H1 (cell line): Measurements from ENCODE around the gene CNGB1. TPM values are rescaled to one million over a fixed set of nuclear protein-coding genes. Genes with fewer than 3 reads are reported as not detected.

ENCODE experiments used
- CTCF ChIA-PET: fragments of 300-600 bp; sonication (Branson Sonifier 250); formaldehyde crosslinking; loops from one replicate; lab custom pipeline; 2021; ENCODE audit not compliant: partially characterized antibody; lab: Charles Lee
- POLR2A ChIA-PET: fragments of 300-600 bp; sonication (Branson Sonifier 250); formaldehyde crosslinking; loops from one replicate; lab custom pipeline; 2021; ENCODE audit warnings: inconsistent platforms; ENCODE audit not compliant: partially characterized antibody; lab: Charles Lee
- DNase-seq, 2 experiments: peaks; one replicate each; pipeline versions ENCODE4 v3.0.0 to v3.0.0-alpha.2; 2010 to 2022; ENCODE audit warnings: low spot score in 2 of 2, low read depth in 1 of 2, mixed read lengths in 1 of 2
- FAIRE-seq: peaks from 2 replicates; lab custom pipeline; 2011; peaks lifted over from hg19 to GRCh38; lab: Jason Lieb, UNC
- H2AFZ ChIP-seq: 2 replicates; pipeline ENCODE4 v1.8.1; 2012; ENCODE audit warnings: low read length, inconsistent platforms
- H2AK5ac ChIP-seq: 2 replicates; pipeline ENCODE4 v1.6.1; 2013; ENCODE audit warnings: low read depth, low read length
- H2BK120ac ChIP-seq: replicated peaks from 2 replicates; pipeline ENCODE3; 2013; ENCODE audit warnings: low read depth, low read length, inconsistent platforms
- H2BK12ac ChIP-seq: 2 replicates; pipeline ENCODE4 v1.6.1; 2013; ENCODE audit warnings: low read depth, low read length
- H2BK15ac ChIP-seq: 2 replicates; pipeline ENCODE4 v1.6.1; 2013; ENCODE audit warnings: low read length
- H2BK20ac ChIP-seq: 2 replicates; pipeline ENCODE4 v1.6.1; 2013; ENCODE audit warnings: low read length
- H2BK5ac ChIP-seq: 2 replicates; pipeline ENCODE4 v1.6.1; 2013; ENCODE audit warnings: low read depth, low read length
- H3K14ac ChIP-seq: 2 replicates; pipeline ENCODE4 v1.6.1; 2013; ENCODE audit warnings: inconsistent platforms; ENCODE audit not compliant: insufficient read length
- H3K18ac ChIP-seq: 2 replicates; pipeline ENCODE4 v1.6.1; 2013; ENCODE audit warnings: low read length; ENCODE audit errors: extremely low read depth
- H3K23ac ChIP-seq: 2 replicates; pipeline ENCODE4 v1.6.1; 2013; ENCODE audit warnings: inconsistent platforms; ENCODE audit not compliant: insufficient read length
- H3K23me2 ChIP-seq: 2 replicates; pipeline ENCODE4 v1.6.1; 2013; ENCODE audit warnings: low read depth, low read length
- H3K27ac ChIP-seq: 2 replicates; pipeline ENCODE4 v1.6.1; 2011; ENCODE audit warnings: low read depth, low read length, inconsistent platforms
- H3K27me3 ChIP-seq, 4 experiments: replicated peaks in 1 of 4; 1 replicate in 1 of 4; 2 replicates in 3 of 4; pipeline versions ENCODE4 v1.6.1 to v1.8.1; 2011 to 2013; ENCODE audit warnings: low read length in 3 of 4, mild to moderate bottlenecking in 3 of 4, inconsistent platforms in 2 of 4, mixed read lengths in 2 of 4, moderate library complexity in 1 of 4; ENCODE audit not compliant: control insufficient read depth in 3 of 4, insufficient read depth in 3 of 4; ENCODE audit errors: extremely low read depth in 1 of 4
- H3K36me3 ChIP-seq, 4 experiments: 2 replicates each; pipeline versions ENCODE4 v1.6.1 to v1.8.1; 2011 to 2013; ENCODE audit warnings: mild to moderate bottlenecking in 4 of 4, low read length in 3 of 4, moderate library complexity in 2 of 4, control low read depth in 1 of 4, inconsistent platforms in 1 of 4; ENCODE audit not compliant: insufficient read depth in 4 of 4, control insufficient read depth in 2 of 4
- H3K4ac ChIP-seq: replicated peaks from 2 replicates; pipeline ENCODE3; 2013; ENCODE audit warnings: low read length, low read depth, mixed read lengths, inconsistent platforms; ENCODE audit not compliant: insufficient read length
- H3K4me1 ChIP-seq, 4 experiments: replicated peaks in 1 of 4; 1 replicate in 1 of 4; 2 replicates in 3 of 4; pipeline versions ENCODE4 v1.6.1 to v1.8.1; 2011 to 2013; ENCODE audit warnings: low read length in 3 of 4, inconsistent platforms in 2 of 4, mixed read lengths in 1 of 4; ENCODE audit not compliant: insufficient read depth in 4 of 4, control insufficient read depth in 3 of 4
- H3K4me2 ChIP-seq, 2 experiments: 2 replicates each; pipeline versions ENCODE4 v1.6.1 to v1.8.1; 2011 to 2013; ENCODE audit warnings: low read depth in 2 of 2, low read length in 2 of 2, control low read depth in 1 of 2, inconsistent platforms in 1 of 2, mild to moderate bottlenecking in 1 of 2; ENCODE audit not compliant: insufficient read depth in 1 of 2
- H3K4me3 ChIP-seq, 4 experiments: fragments of 200-600, 300-600 bp in 1 of 4; sonication (generic), shearing (Covaris generic), sonication (Bioruptor Twin) in 1 of 4; 2 replicates each; pipeline versions ENCODE4 v1.5.1 to v1.8.1; 2011 to 2016; ENCODE audit warnings: low read length in 4 of 4, low read depth in 3 of 4, control low read depth in 2 of 4, inconsistent platforms in 2 of 4, mild to moderate bottlenecking in 2 of 4, mixed read lengths in 1 of 4, moderate library complexity in 1 of 4; ENCODE audit not compliant: insufficient read depth in 2 of 4; ENCODE audit errors: extremely low read depth in 1 of 4
- H3K56ac ChIP-seq: replicated peaks from 2 replicates; pipeline ENCODE3; 2013; ENCODE audit warnings: low read depth, mild to moderate bottlenecking, mixed read lengths, low read length, inconsistent platforms; ENCODE audit not compliant: insufficient read length
- H3K79me1 ChIP-seq: 2 replicates; pipeline ENCODE4 v1.6.1; 2013; ENCODE audit warnings: low read depth, low read length, control low read depth
- H3K79me2 ChIP-seq, 2 experiments: 2 replicates each; pipeline versions ENCODE4 v1.6.1 to v1.8.1; 2012 to 2013; ENCODE audit warnings: low read length in 2 of 2, mild to moderate bottlenecking in 2 of 2, inconsistent platforms in 1 of 2; ENCODE audit not compliant: insufficient read depth in 2 of 2, control insufficient read depth in 1 of 2
- H3K9ac ChIP-seq, 4 experiments: replicated peaks in 1 of 4; 1 replicate in 1 of 4; 2 replicates in 3 of 4; pipeline versions ENCODE4 v1.6.1 to v1.8.1; 2011 to 2013; ENCODE audit warnings: low read depth in 3 of 4, low read length in 3 of 4, control low read depth in 2 of 4, mild to moderate bottlenecking in 2 of 4, moderate library complexity in 2 of 4, inconsistent platforms in 1 of 4; ENCODE audit errors: extremely low read depth in 1 of 4
- H3K9me3 ChIP-seq, 2 experiments: 2 replicates each; pipeline versions ENCODE4 v1.6.1 to v1.8.1; 2012 to 2013; ENCODE audit warnings: mild to moderate bottlenecking in 2 of 2, moderate library complexity in 2 of 2, control low read depth in 1 of 2, inconsistent platforms in 1 of 2, low read depth in 1 of 2, low read length in 1 of 2, mixed read lengths in 1 of 2; ENCODE audit not compliant: insufficient read depth in 2 of 2
- H4K20me1 ChIP-seq, 2 experiments: replicated peaks in 1 of 2; 2 replicates each; pipeline versions ENCODE3 to v1.8.1; 2011 to 2013; ENCODE audit warnings: inconsistent platforms in 2 of 2, low read length in 2 of 2, mild to moderate bottlenecking in 1 of 2; ENCODE audit not compliant: insufficient read depth in 2 of 2, control insufficient read depth in 1 of 2
- H4K5ac ChIP-seq: 2 replicates; pipeline ENCODE4 v1.6.1; 2013; ENCODE audit warnings: low read length, low read depth, mixed read lengths, inconsistent platforms; ENCODE audit not compliant: insufficient read length
- H4K8ac ChIP-seq: 2 replicates; pipeline ENCODE4 v1.8.0; 2013; ENCODE audit warnings: mild to moderate bottlenecking, moderate library complexity, low read length, inconsistent platforms; ENCODE audit not compliant: insufficient read depth; ENCODE audit errors: extremely low read depth
- H4K91ac ChIP-seq: replicated peaks from 2 replicates; pipeline ENCODE3; 2013; ENCODE audit warnings: low read length, mixed read lengths, inconsistent platforms; ENCODE audit not compliant: insufficient read length
- ATF3 ChIP-seq: IDR thresholded peaks from 2 replicates; pipeline ENCODE4 v1.6.1; 2011; ENCODE audit warnings: low read depth, mild to moderate bottlenecking, low read length; ENCODE audit not compliant: insufficient read depth
- EZH2 ChIP-seq: fragments of 200-600 bp; sonication (generic); IDR thresholded peaks from 2 replicates; pipeline ENCODE4 v1.7.1; 2012; ENCODE audit warnings: low read depth, mild to moderate bottlenecking, moderate library complexity, low read length, inconsistent platforms; ENCODE audit not compliant: severe bottlenecking
- GABPA ChIP-seq: IDR thresholded peaks from 2 replicates; pipeline ENCODE4 v1.6.1; 2011; ENCODE audit warnings: mild to moderate bottlenecking, low read length, moderate library complexity, borderline replicate concordance; ENCODE audit not compliant: insufficient read depth
- JUND ChIP-seq: IDR thresholded peaks from 2 replicates; pipeline ENCODE4 v1.6.1; 2011; ENCODE audit warnings: mild to moderate bottlenecking, improper control_type of control experiment, low read length
- KDM4A ChIP-seq: IDR thresholded peaks from one replicate; pipeline ENCODE4 v1.7.1; 2012; ENCODE audit warnings: low read depth, mild to moderate bottlenecking, moderate library complexity, low read length, inconsistent platforms; ENCODE audit not compliant: severe bottlenecking
- KDM5A ChIP-seq: fragments of 200-600 bp; IDR thresholded peaks from 2 replicates; pipeline ENCODE4 v1.7.1; 2012; ENCODE audit warnings: mild to moderate bottlenecking, low read length, inconsistent platforms, mixed read lengths
- RBBP5 ChIP-seq: IDR thresholded peaks from 2 replicates; pipeline ENCODE4 v1.7.1; 2012; ENCODE audit warnings: low read depth, mild to moderate bottlenecking, inconsistent platforms, low read length, moderate library complexity, borderline replicate concordance
- SAP30 ChIP-seq: fragments of 300-600 bp; sonication (generic); IDR thresholded peaks from 2 replicates; pipeline ENCODE4 v1.7.1; 2012; ENCODE audit warnings: low read length, moderate library complexity, mild to moderate bottlenecking, inconsistent platforms; ENCODE audit not compliant: insufficient read depth, insufficient replicate concordance
- SP1 ChIP-seq: IDR thresholded peaks from 2 replicates; pipeline ENCODE4 v1.6.1; 2011; ENCODE audit warnings: low read depth, low read length
- TBP ChIP-seq: IDR thresholded peaks from 2 replicates; pipeline ENCODE4 v1.6.1; 2011; ENCODE audit warnings: low read depth, low read length, improper control_type of control experiment
- TCF12 ChIP-seq: IDR thresholded peaks from 2 replicates; pipeline ENCODE4 v1.6.1; 2011; ENCODE audit warnings: low read depth, mild to moderate bottlenecking, low read length
- TEAD4 ChIP-seq: IDR thresholded peaks from 2 replicates; pipeline ENCODE4 v1.6.1; 2012; ENCODE audit warnings: low read depth, low read length, inconsistent platforms, mixed read lengths
- ZNF274 ChIP-seq: IDR thresholded peaks from 2 replicates; pipeline ENCODE4 v1.7.0; 2012; ENCODE audit warnings: low read length, borderline replicate concordance; ENCODE audit errors: extremely low read depth
- WGBS, 2 experiments: shearing (Covaris generic) in 1 of 2; methylation state at CpG; one replicate each; pipeline versions ENCODE4 v1.1.6 to v1.1.7; 2013 to 2015; ENCODE audit warnings: low lambda C conversion rate in 2 of 2, mixed read lengths in 2 of 2, inconsistent platforms in 1 of 2, low coverage in 1 of 2, missing lambda C conversion rate in 1 of 2; ENCODE audit not compliant: insufficient replicate concordance in 2 of 2, insufficient coverage in 1 of 2, insufficient read length in 1 of 2; ENCODE audit errors: extremely low coverage in 1 of 2, missing lambda C conversion rate in 1 of 2; 5-methylcytosine and 5-hydroxymethylcytosine counted together
- polyA plus RNA-seq, 7 experiments: library from polyadenylated mRNA; depleted of rRNA in 3 of 7; stranded (reverse) in 5 of 7; unstranded in 2 of 7; fragments of >200 nt in 5 of 7; fragments of 200-250 nt in 2 of 7; gene quantifications; 1 replicate in 5 of 7; 2 replicates in 1 of 7; 4 replicates in 1 of 7; pipeline versions ENCODE4 v1.2.1 to v1.2.3, GENCODE V29; 2011 to 2013; ENCODE audit warnings: missing spikeins in 2 of 7, mixed read lengths in 2 of 7
- total RNA-seq: library from RNA; stranded (reverse); fragmentation: NEBNext Ultra II Directional; extraction: Animal tissue kit (Norgen Biotek cat#: 25700); gene quantifications from 2 replicates; pipeline ENCODE4 v1.2.1, GENCODE V29; 2021

The CNGB1 gene
- total and polyA plus RNA-seq, 2 of the 8 experiments (the other 6 are each of a cell fraction or from before 2014, with no cell fraction given): not detected

GRCh38 chr16:57843400-57843799 lies 127.5 kb downstream of the CNGB1 start:
- Histone ChIP-seq H2BK20ac (no peak overlapping the region), H4K91ac (no peak overlapping the region), H3K4me2 (no peak overlapping the region), H3K4me1 (peaks cover 2 to 16% (median 8%) of the 10 kb centered on the region in 4 experiments; a peak in 5 of 7 replicates), H3K14ac (no peak overlapping the region), H3K18ac (no peak overlapping the region), H3K36me3 (no peaks in the 10 kb centered on the region), H3K4ac (no peak overlapping the region), H3K23me2 (no peaks in the 10 kb centered on the region), H4K8ac (no peak overlapping the region), H3K9me3 (no peaks in the 10 kb centered on the region), H3K27me3 (0 out of 7 replicates have a peak, but pooled peaks cover 0 to 1% (median 0%) of the 10 kb centered on the region in 4 experiments), H3K4me3 (no peak overlapping the region), H2AK5ac (no peak overlapping the region), H3K9ac (no peak overlapping the region), H3K27ac (no peak overlapping the region), H4K5ac (no peak overlapping the region), H2BK12ac (no peak overlapping the region), H2BK5ac (no peak overlapping the region), H2BK15ac (no peak overlapping the region), H3K23ac (no peak overlapping the region), H2BK120ac (no peak overlapping the region), H3K56ac (no peak overlapping the region), H2AFZ (no peak overlapping the region), H4K20me1 (no peaks in the 10 kb centered on the region), H3K79me1 (no peaks in the 10 kb centered on the region), H3K79me2 (no peaks in the 10 kb centered on the region)
- ChIA-PET CTCF (interaction anchor here (1.1 kb wide), 1 partner anchor 17 kb away, joined by 3 read pairs; no protein-coding TSS in a partner anchor), POLR2A (no interaction called here)
- DNase-seq: no peak
- 100% methylated on average over 1 of the region's 1 CpG; no CpG with 5 or more reads in 1 of the 2 experiments for WGBS, 2 experiments
- FAIRE-seq: no peak
- TF ChIP-seq JUND (no peak), SP1 (no peak), ATF3 (no peak), SAP30 (no peak), KDM5A (no peak), RBBP5 (no peak), ZNF274 (no peak), TBP (no peak), GABPA (no peak), KDM4A (no peak), EZH2 (no peak), TCF12 (no peak), TEAD4 (no peak)
